ENCODE data around the gene PI4KA. TPM values are rescaled to one million over a fixed set of nuclear protein-coding genes. Genes with fewer than 3 reads are reported as not detected.
"Not testable (repeated sequence)": the region's sequence is repeated elsewhere in the genome, so short reads cannot be mapped to it uniquely, and the experiment has no call there.

The PI4KA gene
- total RNA-seq, 1 experiment from 2014 or later = 54.3 TPM

GRCh38 chr22:20899827-20900423, 41.3 kb upstream of the PI4KA start:
- POLR2A ChIA-PET = no interaction called here
- TF ChIP-seq TCF7L2 (IDR thresholded peaks at IDR 0.05; ENCODE audit: low read depth, low read length) (no peak), POLR2AphosphoS5 (IDR thresholded peaks at IDR 0.05; ENCODE audit: low read depth, low read length) (no peak), SIN3A (IDR thresholded peaks at IDR 0.05; ENCODE audit: borderline replicate concordance, insufficient read depth, low read depth, low read length) (no peak)
- TF ChIP-seq, protein P1, sequence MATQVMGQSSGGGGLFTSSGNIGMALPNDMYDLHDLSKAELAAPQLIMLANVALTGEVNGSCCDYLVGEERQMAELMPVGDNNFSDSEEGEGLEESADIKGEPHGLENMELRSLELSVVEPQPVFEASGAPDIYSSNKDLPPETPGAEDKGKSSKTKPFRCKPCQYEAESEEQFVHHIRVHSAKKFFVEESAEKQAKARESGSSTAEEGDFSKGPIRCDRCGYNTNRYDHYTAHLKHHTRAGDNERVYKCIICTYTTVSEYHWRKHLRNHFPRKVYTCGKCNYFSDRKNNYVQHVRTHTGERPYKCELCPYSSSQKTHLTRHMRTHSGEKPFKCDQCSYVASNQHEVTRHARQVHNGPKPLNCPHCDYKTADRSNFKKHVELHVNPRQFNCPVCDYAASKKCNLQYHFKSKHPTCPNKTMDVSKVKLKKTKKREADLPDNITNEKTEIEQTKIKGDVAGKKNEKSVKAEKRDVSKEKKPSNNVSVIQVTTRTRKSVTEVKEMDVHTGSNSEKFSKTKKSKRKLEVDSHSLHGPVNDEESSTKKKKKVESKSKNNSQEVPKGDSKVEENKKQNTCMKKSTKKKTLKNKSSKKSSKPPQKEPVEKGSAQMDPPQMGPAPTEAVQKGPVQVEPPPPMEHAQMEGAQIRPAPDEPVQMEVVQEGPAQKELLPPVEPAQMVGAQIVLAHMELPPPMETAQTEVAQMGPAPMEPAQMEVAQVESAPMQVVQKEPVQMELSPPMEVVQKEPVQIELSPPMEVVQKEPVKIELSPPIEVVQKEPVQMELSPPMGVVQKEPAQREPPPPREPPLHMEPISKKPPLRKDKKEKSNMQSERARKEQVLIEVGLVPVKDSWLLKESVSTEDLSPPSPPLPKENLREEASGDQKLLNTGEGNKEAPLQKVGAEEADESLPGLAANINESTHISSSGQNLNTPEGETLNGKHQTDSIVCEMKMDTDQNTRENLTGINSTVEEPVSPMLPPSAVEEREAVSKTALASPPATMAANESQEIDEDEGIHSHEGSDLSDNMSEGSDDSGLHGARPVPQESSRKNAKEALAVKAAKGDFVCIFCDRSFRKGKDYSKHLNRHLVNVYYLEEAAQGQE (IDR thresholded peaks at IDR 0.05; ENCODE audit: insufficient read depth in 1 of 2, low read depth in 2 of 2, low read length in 1 of 2) = no peak
- TF ChIP-seq, protein P2, sequence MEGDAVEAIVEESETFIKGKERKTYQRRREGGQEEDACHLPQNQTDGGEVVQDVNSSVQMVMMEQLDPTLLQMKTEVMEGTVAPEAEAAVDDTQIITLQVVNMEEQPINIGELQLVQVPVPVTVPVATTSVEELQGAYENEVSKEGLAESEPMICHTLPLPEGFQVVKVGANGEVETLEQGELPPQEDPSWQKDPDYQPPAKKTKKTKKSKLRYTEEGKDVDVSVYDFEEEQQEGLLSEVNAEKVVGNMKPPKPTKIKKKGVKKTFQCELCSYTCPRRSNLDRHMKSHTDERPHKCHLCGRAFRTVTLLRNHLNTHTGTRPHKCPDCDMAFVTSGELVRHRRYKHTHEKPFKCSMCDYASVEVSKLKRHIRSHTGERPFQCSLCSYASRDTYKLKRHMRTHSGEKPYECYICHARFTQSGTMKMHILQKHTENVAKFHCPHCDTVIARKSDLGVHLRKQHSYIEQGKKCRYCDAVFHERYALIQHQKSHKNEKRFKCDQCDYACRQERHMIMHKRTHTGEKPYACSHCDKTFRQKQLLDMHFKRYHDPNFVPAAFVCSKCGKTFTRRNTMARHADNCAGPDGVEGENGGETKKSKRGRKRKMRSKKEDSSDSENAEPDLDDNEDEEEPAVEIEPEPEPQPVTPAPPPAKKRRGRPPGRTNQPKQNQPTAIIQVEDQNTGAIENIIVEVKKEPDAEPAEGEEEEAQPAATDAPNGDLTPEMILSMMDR (IDR thresholded peaks at IDR 0.05) = no peak

GRCh38 chr22:20897737-20898136, 39.1 kb upstream of the PI4KA start:
- H3K9me3 ChIP-seq (ENCODE audit: control insufficient read depth, insufficient read depth, low read depth, low read length); H3K4me1 ChIP-seq (ENCODE audit: control insufficient read depth, insufficient read depth, low read length); BruUV-seq (replicated peaks); H3K27ac ChIP-seq (ENCODE audit: low read length); H3K4me3 ChIP-seq (ENCODE audit: low read depth in 2 of 2, low read length in 2 of 2); ATAC-seq; intact Hi-C loops (cut with micrococcal nuclease; ENCODE audit: unreplicated experiment); in situ Hi-C loops (cut with HindIII; ENCODE audit: low pct_unique_long_range_greater_than_20kb, low sequenced_read_pairs); CTCF ChIA-PET; DNase-seq (ENCODE audit: low read depth, low spot score); H3K36me3 ChIP-seq (ENCODE audit: control insufficient read depth, insufficient read depth, low read length); H3K27me3 ChIP-seq (ENCODE audit: control insufficient read depth, insufficient read depth, low read length); POLR2A ChIA-PET: not testable (repeated sequence)

More at GRCh38 chr22:20899827-20900423, 41.3 kb upstream of the PI4KA start:
- no peaks in the 10 kb centered on the region for H3K9me3 ChIP-seq (ENCODE audit: control insufficient read depth, insufficient read depth, low read depth, low read length)
- no TSS peak for BruUV-seq (replicated peaks)
- no peak overlapping the region for H3K27ac ChIP-seq (ENCODE audit: low read length)
- DNase-seq (ENCODE audit: low read depth, low spot score) (no peak), ATAC-seq (no peak)
- intact Hi-C loops (cut with micrococcal nuclease; ENCODE audit: unreplicated experiment) (no loop called here), in situ Hi-C loops (cut with HindIII; ENCODE audit: low pct_unique_long_range_greater_than_20kb, low sequenced_read_pairs) (no loop called here)
- no peaks in the 10 kb centered on the region for H3K36me3 ChIP-seq (ENCODE audit: control insufficient read depth, insufficient read depth, low read length)
- CTCF ChIA-PET = no interaction called here
- H3K27me3 ChIP-seq (ENCODE audit: control insufficient read depth, insufficient read depth, low read length) = no peaks in the 10 kb centered on the region
- H3K4me1 ChIP-seq (ENCODE audit: control insufficient read depth, insufficient read depth, low read length) = no peaks in the 10 kb centered on the region
- H3K4me3 ChIP-seq (ENCODE audit: low read depth in 2 of 2, low read length in 2 of 2) = no peak overlapping the region

DNA sequence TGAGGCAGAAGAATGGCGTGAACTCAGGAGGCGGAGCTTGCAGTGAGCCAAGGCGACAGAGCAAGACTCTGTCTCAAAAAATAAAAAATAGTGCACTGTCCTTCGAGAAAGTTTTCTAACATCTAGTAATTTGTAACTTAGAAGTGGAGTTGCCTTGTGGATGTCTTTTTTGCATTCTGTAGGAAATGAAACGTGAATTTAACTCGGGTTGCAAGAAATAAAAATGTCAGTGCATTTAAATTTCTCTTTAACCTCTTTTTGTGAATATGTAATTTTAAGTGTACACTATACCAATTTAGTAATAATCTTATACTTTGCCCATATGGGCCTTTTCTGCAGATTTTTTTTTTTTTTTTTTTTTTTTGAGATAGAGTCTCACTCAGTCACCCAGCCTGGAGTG, 32.4 kb upstream of the PI4KA start:
- Histone ChIP-seq H3K4me1 (ENCODE audit: control insufficient read depth, insufficient read depth, low read length) (peaks cover 2% of the 10 kb centered on the region), H3K9me3 (ENCODE audit: control insufficient read depth, insufficient read depth, low read depth, low read length) (no peaks in the 10 kb centered on the region), H3K27me3 (ENCODE audit: control insufficient read depth, insufficient read depth, low read length) (no peaks in the 10 kb centered on the region), H3K27ac (ENCODE audit: low read length) (no peak overlapping the region), H3K4me3 (ENCODE audit: low read depth in 2 of 2, low read length in 2 of 2) (no peak overlapping the region), H3K36me3 (ENCODE audit: control insufficient read depth, insufficient read depth, low read length) (no peaks in the 10 kb centered on the region; the same call in 1 of the 2 replicates)
- ATAC-seq (no peak), DNase-seq (ENCODE audit: low read depth, low spot score) (no peak)
- intact Hi-C loops (cut with micrococcal nuclease; ENCODE audit: unreplicated experiment) = no loop called here
- no peak for TF ChIP-seq SIN3A (IDR thresholded peaks at IDR 0.05; ENCODE audit: borderline replicate concordance, insufficient read depth, low read depth, low read length)
- TF ChIP-seq, protein P2 (IDR thresholded peaks at IDR 0.05) = no peak
- TF ChIP-seq POLR2AphosphoS5 (IDR thresholded peaks at IDR 0.05; ENCODE audit: low read depth, low read length) = no peak
- no peak for TF ChIP-seq TCF7L2 (IDR thresholded peaks at IDR 0.05; ENCODE audit: low read depth, low read length)
- TF ChIP-seq, protein P1 (IDR thresholded peaks at IDR 0.05; ENCODE audit: insufficient read depth in 1 of 2, low read depth in 2 of 2, low read length in 1 of 2) = no peak
- ChIA-PET POLR2A (interaction anchor here (0.6 kb wide), 1 partner anchor 54 kb away, joined by 3 read pairs; no protein-coding TSS in a partner anchor), CTCF (interaction anchor here (0.6 kb wide), 1 partner anchor 24 kb away, joined by 8 read pairs; no protein-coding TSS in a partner anchor)
- in situ Hi-C loops (cut with HindIII; ENCODE audit: low pct_unique_long_range_greater_than_20kb, low sequenced_read_pairs) = no loop called here
- BruUV-seq (replicated peaks) = no TSS peak
